Keratinocyte (primary cell): Measurements from ENCODE around the gene SBK2. TPM values are rescaled to one million over a fixed set of nuclear protein-coding genes. Genes with fewer than 3 reads are reported as not detected.

Source experiments
- DNase-seq: peaks from one replicate; pipeline ENCODE4 v3.0.0-alpha.2; 2011; ENCODE audit warnings: low read depth, missing footprints, low spot score
- FAIRE-seq: peaks from 2 replicates; lab custom pipeline; 2011; peaks lifted over from hg19 to GRCh38; lab: Jason Lieb, UNC
- H2AFZ ChIP-seq: 2 replicates; pipeline ENCODE4 v1.6.0; 2012; ENCODE audit warnings: low read length, control low read depth, inconsistent platforms; ENCODE audit not compliant: control insufficient read depth
- H3K27ac ChIP-seq: 2 replicates; pipeline ENCODE4 v1.5.1; 2011; ENCODE audit warnings: low read length; ENCODE audit not compliant: control insufficient read depth, insufficient read depth
- H3K27me3 ChIP-seq: 3 replicates; pipeline ENCODE4 v1.6.0; 2011; ENCODE audit warnings: low read length; ENCODE audit not compliant: control insufficient read depth, insufficient read depth; ENCODE audit errors: extremely low read depth
- H3K36me3 ChIP-seq, 2 experiments: 2 replicates in 1 of 2; 3 replicates in 1 of 2; pipeline ENCODE4 v1.5.1; 2011; ENCODE audit warnings: low read length in 2 of 2, mild to moderate bottlenecking in 1 of 2; ENCODE audit not compliant: control insufficient read depth in 2 of 2, insufficient read depth in 2 of 2; ENCODE audit errors: extremely low read depth in 1 of 2
- H3K4me1 ChIP-seq: 3 replicates; pipeline ENCODE4 v1.5.1; 2011; ENCODE audit warnings: low read length; ENCODE audit not compliant: control insufficient read depth, insufficient read depth; ENCODE audit errors: extremely low read depth
- H3K4me2 ChIP-seq: 3 replicates; pipeline ENCODE4 v1.6.0; 2011; ENCODE audit warnings: low read depth, low read length; ENCODE audit not compliant: control insufficient read depth, insufficient read depth; ENCODE audit errors: extremely low read depth
- H3K4me3 ChIP-seq, 3 experiments: fragments of 200-600 bp in 1 of 3; sonication (generic) in 1 of 3; 2 replicates in 2 of 3; 3 replicates in 1 of 3; pipeline ENCODE4 v1.5.1; 2011 to 2016; ENCODE audit warnings: low read length in 3 of 3, mild to moderate bottlenecking in 3 of 3, control low read depth in 2 of 3, inconsistent platforms in 1 of 3, low read depth in 1 of 3, mixed read lengths in 1 of 3, mixed run types in 1 of 3, moderate library complexity in 1 of 3; ENCODE audit not compliant: control insufficient read depth in 2 of 3, insufficient read depth in 2 of 3; ENCODE audit errors: extremely low read depth in 1 of 3
- H3K79me2 ChIP-seq: 2 replicates; pipeline ENCODE4 v1.6.0; 2012; ENCODE audit warnings: low read length; ENCODE audit not compliant: control insufficient read depth, insufficient read depth
- H3K9ac ChIP-seq: 3 replicates; pipeline ENCODE4 v1.6.0; 2011; ENCODE audit warnings: low read length; ENCODE audit not compliant: control insufficient read depth, insufficient read depth; ENCODE audit errors: extremely low read depth
- H3K9me1 ChIP-seq: 3 replicates; pipeline ENCODE4 v1.6.0; 2011; ENCODE audit warnings: low read length; ENCODE audit not compliant: control insufficient read depth, insufficient read depth; ENCODE audit errors: extremely low read depth
- H3K9me3 ChIP-seq: 2 replicates; pipeline ENCODE4 v1.5.1; 2012; ENCODE audit warnings: low read depth, low read length; ENCODE audit not compliant: control insufficient read depth
- H4K20me1 ChIP-seq: 3 replicates; pipeline ENCODE4 v1.6.0; 2011; ENCODE audit warnings: low read length; ENCODE audit not compliant: control insufficient read depth, insufficient read depth; ENCODE audit errors: extremely low read depth
- CTCF ChIP-seq, 3 experiments: IDR thresholded peaks in 1 of 3; conservative IDR thresholded peaks in 1 of 3; optimal IDR thresholded peaks in 1 of 3; 2 replicates in 2 of 3; 3 replicates in 1 of 3; pipeline versions ENCODE3 to v1.5.1; 2011; ENCODE audit warnings: low read length in 3 of 3, mild to moderate bottlenecking in 3 of 3, moderate library complexity in 2 of 3, control low read depth in 1 of 3, inconsistent platforms in 1 of 3; ENCODE audit not compliant: insufficient read depth in 2 of 3; ENCODE audit errors: extremely low read depth in 1 of 3
- EZH2 ChIP-seq: IDR thresholded peaks from one replicate; pipeline ENCODE4 v1.6.1; 2012; ENCODE audit warnings: inconsistent platforms, mild to moderate bottlenecking, low read length, moderate library complexity
- dilution Hi-C: fragments of 300-500 bp; cut with MboI; formaldehyde crosslinking; loops from one replicate; pipeline ENCODE4 v1.7.0; 2020; ENCODE audit warnings: low sequenced_read_pairs; ENCODE audit not compliant: extremely low pct_ligation_motif_present
- polyA plus RNA-seq, 5 experiments: library from polyadenylated mRNA; depleted of rRNA in 3 of 5; stranded (reverse) in 3 of 5; stranded (forward) in 1 of 5; unstranded in 1 of 5; fragments of >200 nt; gene quantifications; 1 replicate in 1 of 5; 2 replicates in 3 of 5; 3 replicates in 1 of 5; pipeline versions ENCODE4 v1.2.1 to v1.2.3, GENCODE V29; 2011 to 2012; ENCODE audit warnings: missing spikeins in 2 of 5, low read depth in 1 of 5, low replicate concordance in 1 of 5

Gene SBK2
- polyA plus RNA-seq, 1 donor (not counting 4 experiments of a cell fraction or from before 2014, with no cell fraction given): not detected

- no peaks in the 10 kb centered on the region for H3K27me3 ChIP-seq
- no peaks in the 10 kb centered on the region for H3K9me3 ChIP-seq
- no peaks in the 10 kb centered on the region for H3K36me3 ChIP-seq
- peaks cover 22% of the 10 kb centered on the region for H3K79me2 ChIP-seq
- H2AFZ ChIP-seq: no peak overlapping the region
- H3K9ac ChIP-seq: no peak overlapping the region
- H3K4me3 ChIP-seq: no peak overlapping the region
- no peak for FAIRE-seq
- H3K4me1 ChIP-seq: peaks cover 21% of the 10 kb centered on the region
- no peaks in the 10 kb centered on the region for H3K9me1 ChIP-seq
- no peak overlapping the region for H3K4me2 ChIP-seq
- dilution Hi-C loops: no loop called here
- H3K27ac ChIP-seq: no peak overlapping the region
- no peak for DNase-seq
- no peaks in the 10 kb centered on the region for H4K20me1 ChIP-seq
- no peak for TF ChIP-seq CTCF (optimal IDR thresholded peaks at IDR 0.05 in 1 of 3, IDR thresholded peaks at IDR 0.05 in 1 of 3, conservative IDR thresholded peaks at IDR 0.05 in 1 of 3; ENCODE audit: extremely low read depth in 1 of 3, insufficient read depth in 2 of 3, low read length in 3 of 3)
- no peak for TF ChIP-seq EZH2
Observed at GRCh38 chr19:55479045-55479444, 57.9 kb downstream of the SBK2 start.

Other genes with a start within 250 kb of the SBK2 start
- not detected in 3 replicates for gene TMEM150B, start 211.8 kb downstream of the SBK2 start, polyA plus RNA-seq
- 4.3 to 7.4 TPM (median 6.5 TPM) in 3 replicates for gene KMT5C, start 197.3 kb downstream of the SBK2 start, polyA plus RNA-seq
- gene COX6B2, start 182.4 kb downstream of the SBK2 start, polyA plus RNA-seq: 1.4 to 6.5 TPM (median 1.7 TPM) in 3 replicates
- not detected in 3 replicates for gene GARIN5B, start 173.9 kb downstream of the SBK2 start, polyA plus RNA-seq
- 1.6 to 5.1 TPM (median 2.2 TPM) in 3 replicates for gene IL11, start 166.7 kb downstream of the SBK2 start, polyA plus RNA-seq
- 0.19 TPM in 1 of 3 replicates, not detected in the others for gene TMEM190, start 160.3 kb downstream of the SBK2 start, polyA plus RNA-seq
- gene TMEM238, start 152.8 kb downstream of the SBK2 start, polyA plus RNA-seq: 0.23 to 0.31 TPM (median 0.24 TPM) in 3 replicates
- gene RPL28, start 151.2 kb downstream of the SBK2 start, polyA plus RNA-seq: 282 to 1,011 TPM (median 432 TPM) in 3 replicates
- 22.1 to 42.3 TPM (median 31.8 TPM) in 3 replicates for gene UBE2S, start 129.3 kb downstream of the SBK2 start, polyA plus RNA-seq
- not detected in 3 replicates for gene SHISA7, start 93.8 kb downstream of the SBK2 start, polyA plus RNA-seq
- gene ISOC2, start 75.5 kb downstream of the SBK2 start, polyA plus RNA-seq: 24.5 to 37.7 TPM (median 34.7 TPM) in 3 replicates
- not detected in 3 replicates for gene C19orf85, start 72.4 kb downstream of the SBK2 start, polyA plus RNA-seq
- 0.22 to 1.5 TPM (median 0.39 TPM) in 3 replicates for gene ZNF628, start 60.5 kb downstream of the SBK2 start, polyA plus RNA-seq
- 11.0 to 12.5 TPM (median 11.9 TPM) in 3 replicates for gene NAT14, start 51.9 kb downstream of the SBK2 start, polyA plus RNA-seq
- not detected in 3 replicates for gene SSC5D, start 48.7 kb downstream of the SBK2 start, polyA plus RNA-seq
- not detected in 3 replicates for gene SBK3, start 8.4 kb upstream of the SBK2 start, polyA plus RNA-seq
- gene ZNF579, start 43.7 kb upstream of the SBK2 start, polyA plus RNA-seq: 1.5 to 4.3 TPM (median 2.4 TPM) in 3 replicates
- 2.7 to 3.3 TPM (median 2.7 TPM) in 3 replicates for gene FIZ1, start 62.4 kb upstream of the SBK2 start, polyA plus RNA-seq
- 2.6 to 6.9 TPM (median 3.1 TPM) in 3 replicates for gene ZNF524, start 63.2 kb upstream of the SBK2 start, polyA plus RNA-seq
- 1.1 to 2.1 TPM (median 1.7 TPM) in 3 replicates for gene ZNF865, start 68.5 kb upstream of the SBK2 start, polyA plus RNA-seq
- gene ZNF784, start 87.4 kb upstream of the SBK2 start, polyA plus RNA-seq: 1.9 to 2.3 TPM (median 2.1 TPM) in 3 replicates
- gene ZNF580, start 103.9 kb upstream of the SBK2 start, polyA plus RNA-seq: 3.0 to 8.3 TPM (median 3.7 TPM) in 3 replicates
- 14.8 to 18.7 TPM (median 17.1 TPM) in 3 replicates for gene ZNF581, start 106.5 kb upstream of the SBK2 start, polyA plus RNA-seq
- gene CCDC106, start 111.1 kb upstream of the SBK2 start, polyA plus RNA-seq: 2.3 to 3.5 TPM (median 3.1 TPM) in 3 replicates
- gene U2AF2, start 117.9 kb upstream of the SBK2 start, polyA plus RNA-seq: 109 to 157 TPM (median 109 TPM) in 3 replicates
- gene EPN1, start 138.1 kb upstream of the SBK2 start, polyA plus RNA-seq: 23.0 to 62.1 TPM (median 23.3 TPM) in 3 replicates
- gene NLRP9, start 201.3 kb upstream of the SBK2 start, polyA plus RNA-seq: not detected in 3 replicates
- not detected in 3 replicates for gene RFPL4A, start 222.0 kb upstream of the SBK2 start, polyA plus RNA-seq
- gene RFPL4AL1, start 232.0 kb upstream of the SBK2 start, polyA plus RNA-seq: not detected in 3 replicates